ENCODE data around the gene FAM78B.

FAM78B gene

DNA sequence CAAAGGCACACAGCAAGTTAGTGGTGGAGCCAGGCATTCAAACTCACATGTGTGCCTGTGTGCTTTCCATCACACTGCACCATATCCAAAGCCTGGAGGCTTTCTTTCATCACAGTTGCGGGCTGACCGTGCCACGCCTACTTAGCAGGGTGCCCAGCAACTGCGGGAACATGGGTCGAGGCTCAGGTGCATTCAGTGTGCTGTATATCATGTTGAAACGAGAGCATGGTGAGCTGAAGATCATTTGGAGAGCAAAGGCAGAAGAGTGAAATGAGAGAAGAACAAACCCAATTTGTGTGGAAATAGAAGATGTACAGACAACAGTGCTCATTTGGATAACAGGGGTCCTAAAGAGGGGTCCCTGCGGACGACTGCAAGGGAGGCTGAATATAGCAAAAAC, 46.5 kb downstream of the FAM78B start:
- DNase-seq (no peak), ATAC-seq (ENCODE audit: insufficient read depth, low read depth) (no peak)
- Histone ChIP-seq H2AFZ (ENCODE audit: low read depth, low read length) (no peak overlapping the region), H3K79me2 (ENCODE audit: insufficient read depth, low read length) (no peaks in the 10 kb centered on the region), H3K4me3 (ENCODE audit: low read depth in 1 of 2, low read length in 2 of 2) (no peak overlapping the region), H3K4me2 (ENCODE audit: insufficient read depth, low read length) (no peak overlapping the region), H3K27ac (ENCODE audit: low read length) (no peak overlapping the region), H3K27me3 (ENCODE audit: insufficient read depth, low read length, poor library complexity) (no peaks in the 10 kb centered on the region), H3K9ac (ENCODE audit: low read depth, low read length) (no peak overlapping the region), H4K20me1 (ENCODE audit: insufficient read depth, low read length) (no peaks in the 10 kb centered on the region), H3K4me1 (ENCODE audit: insufficient read depth, low read length) (no peaks in the 10 kb centered on the region), H3K9me3 (ENCODE audit: insufficient read depth, low read length, severe bottlenecking) (no peaks in the 10 kb centered on the region), H3K36me3 (ENCODE audit: insufficient read depth, low read length) (no peaks in the 10 kb centered on the region)
- TF ChIP-seq EZH2 (IDR thresholded peaks at IDR 0.05; ENCODE audit: borderline replicate concordance, low read depth, low read length, severe bottlenecking), result no peak
- TF ChIP-seq, protein P1, sequence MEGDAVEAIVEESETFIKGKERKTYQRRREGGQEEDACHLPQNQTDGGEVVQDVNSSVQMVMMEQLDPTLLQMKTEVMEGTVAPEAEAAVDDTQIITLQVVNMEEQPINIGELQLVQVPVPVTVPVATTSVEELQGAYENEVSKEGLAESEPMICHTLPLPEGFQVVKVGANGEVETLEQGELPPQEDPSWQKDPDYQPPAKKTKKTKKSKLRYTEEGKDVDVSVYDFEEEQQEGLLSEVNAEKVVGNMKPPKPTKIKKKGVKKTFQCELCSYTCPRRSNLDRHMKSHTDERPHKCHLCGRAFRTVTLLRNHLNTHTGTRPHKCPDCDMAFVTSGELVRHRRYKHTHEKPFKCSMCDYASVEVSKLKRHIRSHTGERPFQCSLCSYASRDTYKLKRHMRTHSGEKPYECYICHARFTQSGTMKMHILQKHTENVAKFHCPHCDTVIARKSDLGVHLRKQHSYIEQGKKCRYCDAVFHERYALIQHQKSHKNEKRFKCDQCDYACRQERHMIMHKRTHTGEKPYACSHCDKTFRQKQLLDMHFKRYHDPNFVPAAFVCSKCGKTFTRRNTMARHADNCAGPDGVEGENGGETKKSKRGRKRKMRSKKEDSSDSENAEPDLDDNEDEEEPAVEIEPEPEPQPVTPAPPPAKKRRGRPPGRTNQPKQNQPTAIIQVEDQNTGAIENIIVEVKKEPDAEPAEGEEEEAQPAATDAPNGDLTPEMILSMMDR (IDR thresholded peaks at IDR 0.05; ENCODE audit: borderline replicate concordance, extremely low read depth, low read length, poor library complexity, severe bottlenecking), result no peak

DNA sequence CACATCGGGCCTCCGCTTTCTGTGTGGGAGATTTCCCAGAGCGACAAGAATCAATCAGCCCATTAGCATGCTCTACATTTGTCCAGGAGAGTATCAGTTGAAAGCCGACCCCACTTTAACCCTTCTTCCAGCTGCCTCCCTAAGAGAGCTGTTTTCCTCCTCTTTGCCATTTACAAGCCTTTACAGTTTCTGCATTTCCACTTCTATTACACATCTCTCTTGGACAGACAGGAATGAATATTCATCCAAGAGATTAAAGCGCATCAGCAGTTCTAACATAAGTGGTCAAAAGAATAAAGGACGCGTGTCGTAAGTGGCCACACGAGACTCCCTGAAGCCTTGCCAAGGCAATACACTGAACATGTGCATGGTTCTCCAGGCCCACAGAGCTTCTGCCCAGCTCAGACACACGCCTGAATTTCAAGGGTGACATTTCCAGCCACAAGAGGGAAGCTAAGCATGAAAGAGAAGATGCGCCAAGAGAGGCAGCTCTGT, 47.3 kb downstream of the FAM78B start:
- Histone ChIP-seq H3K4me3 (ENCODE audit: low read depth in 1 of 2, low read length in 2 of 2) (no peak overlapping the region), H3K27ac (ENCODE audit: low read length) (no peak overlapping the region), H3K4me1 (ENCODE audit: insufficient read depth, low read length) (no peaks in the 10 kb centered on the region), H3K36me3 (ENCODE audit: insufficient read depth, low read length) (no peaks in the 10 kb centered on the region), H4K20me1 (ENCODE audit: insufficient read depth, low read length) (no peaks in the 10 kb centered on the region), H3K27me3 (ENCODE audit: insufficient read depth, low read length, poor library complexity) (peaks cover 3% of the 10 kb centered on the region), H3K9me3 (ENCODE audit: insufficient read depth, low read length, severe bottlenecking) (no peaks in the 10 kb centered on the region), H3K9ac (ENCODE audit: low read depth, low read length) (no peak overlapping the region), H3K4me2 (ENCODE audit: insufficient read depth, low read length) (no peak overlapping the region), H3K79me2 (ENCODE audit: insufficient read depth, low read length) (no peaks in the 10 kb centered on the region), H2AFZ (ENCODE audit: low read depth, low read length) (no peak overlapping the region)
- no peak for TF ChIP-seq EZH2 (IDR thresholded peaks at IDR 0.05; ENCODE audit: borderline replicate concordance, low read depth, low read length, severe bottlenecking)
- TF ChIP-seq, protein P1 (IDR thresholded peaks at IDR 0.05; ENCODE audit: borderline replicate concordance, extremely low read depth, low read length, poor library complexity, severe bottlenecking), result no peak
- ATAC-seq (ENCODE audit: insufficient read depth, low read depth) (no peak), DNase-seq (no peak)

DNA sequence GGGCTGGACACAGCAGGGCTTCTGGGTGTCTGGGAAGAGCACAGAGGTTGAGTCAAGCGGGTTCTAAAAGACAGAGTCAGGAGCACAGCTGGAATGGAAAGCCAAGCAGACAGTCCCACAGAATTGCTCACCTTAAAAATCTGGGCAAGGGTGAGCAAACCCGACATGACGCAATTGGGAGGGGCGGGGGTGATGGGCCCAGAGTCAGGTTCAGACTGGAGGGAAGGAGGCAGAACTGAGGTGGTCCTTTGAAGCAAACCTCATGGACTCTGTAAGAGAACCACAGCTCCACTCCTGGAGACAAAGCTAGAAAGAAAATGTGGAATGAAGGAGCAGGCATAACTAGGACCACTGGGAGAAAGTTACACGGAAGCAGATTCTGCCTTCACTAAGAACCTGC, 49.0 kb downstream of the FAM78B start:
- no peak for ATAC-seq (ENCODE audit: insufficient read depth, low read depth)

More for the DNA sequence above, 49.0 kb downstream of the FAM78B start:
- H2AFZ ChIP-seq (ENCODE audit: low read depth, low read length), result no peak overlapping the region
- no peaks in the 10 kb centered on the region for H3K4me1 ChIP-seq (ENCODE audit: insufficient read depth, low read length)
- no peak overlapping the region for H3K9ac ChIP-seq (ENCODE audit: low read depth, low read length)
- no peaks in the 10 kb centered on the region for H3K79me2 ChIP-seq (ENCODE audit: insufficient read depth, low read length)
- TF ChIP-seq EZH2 (IDR thresholded peaks at IDR 0.05; ENCODE audit: borderline replicate concordance, low read depth, low read length, severe bottlenecking), result no peak
- TF ChIP-seq, protein P1 (IDR thresholded peaks at IDR 0.05; ENCODE audit: borderline replicate concordance, extremely low read depth, low read length, poor library complexity, severe bottlenecking), result no peak
- no peaks in the 10 kb centered on the region for H4K20me1 ChIP-seq (ENCODE audit: insufficient read depth, low read length)
- no peak for DNase-seq
- no peak overlapping the region for H3K27ac ChIP-seq (ENCODE audit: low read length)
- H3K27me3 ChIP-seq (ENCODE audit: insufficient read depth, low read length, poor library complexity), result peaks cover 3% of the 10 kb centered on the region
- H3K36me3 ChIP-seq (ENCODE audit: insufficient read depth, low read length), result no peaks in the 10 kb centered on the region
- no peaks in the 10 kb centered on the region for H3K9me3 ChIP-seq (ENCODE audit: insufficient read depth, low read length, severe bottlenecking)
- no peak overlapping the region for H3K4me2 ChIP-seq (ENCODE audit: insufficient read depth, low read length)
- H3K4me3 ChIP-seq (ENCODE audit: low read depth in 1 of 2, low read length in 2 of 2), result no peak overlapping the region

Measured in DND-41 (cell line).